ENCODE results near the gene ADAM21.
"Not testable (repeated sequence)": the region's sequence is repeated elsewhere in the genome, so short reads cannot be mapped to it uniquely, and the experiment has no call there.

Gene ADAM21

DNA sequence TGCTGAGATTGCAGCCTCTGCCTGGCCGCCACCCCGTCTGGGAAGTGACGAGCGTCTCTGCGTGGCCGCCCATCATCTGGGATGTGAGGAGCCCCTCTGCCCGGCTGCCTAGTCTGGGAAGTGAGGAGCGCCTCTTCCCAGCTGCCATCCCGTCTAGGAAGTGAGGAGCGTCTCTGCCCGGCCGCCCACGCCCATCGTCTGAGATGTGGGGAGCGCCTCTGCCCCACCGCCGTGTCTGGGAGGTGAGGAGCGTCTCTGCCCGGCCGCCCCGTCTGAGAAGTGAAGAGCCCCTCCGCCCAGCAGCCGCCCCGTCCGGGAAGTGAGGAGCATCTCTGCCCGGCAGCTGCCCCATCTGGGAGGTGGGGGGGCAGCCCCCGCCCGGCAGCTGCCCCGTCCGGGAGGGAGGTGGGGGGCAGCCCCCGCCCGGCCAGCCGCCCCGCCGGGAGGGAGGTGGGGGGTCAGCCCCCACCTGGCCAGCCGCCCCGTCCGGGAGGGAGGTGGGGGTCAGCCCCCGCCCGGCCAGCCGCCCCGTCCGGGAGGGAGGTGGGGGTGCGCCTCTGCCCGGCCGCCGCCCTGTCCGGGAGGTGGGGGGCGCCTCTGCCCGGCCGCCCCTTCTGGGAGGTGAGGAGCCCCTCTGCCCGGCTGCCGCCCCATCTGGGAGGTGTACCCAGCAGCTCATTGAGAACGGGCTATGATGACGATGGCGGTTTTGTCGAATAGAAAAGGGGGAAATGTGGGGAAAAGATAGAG lies 25.6 kb downstream of the ADAM21 start:
- DNase-seq, result not testable (repeated sequence)

DNA sequence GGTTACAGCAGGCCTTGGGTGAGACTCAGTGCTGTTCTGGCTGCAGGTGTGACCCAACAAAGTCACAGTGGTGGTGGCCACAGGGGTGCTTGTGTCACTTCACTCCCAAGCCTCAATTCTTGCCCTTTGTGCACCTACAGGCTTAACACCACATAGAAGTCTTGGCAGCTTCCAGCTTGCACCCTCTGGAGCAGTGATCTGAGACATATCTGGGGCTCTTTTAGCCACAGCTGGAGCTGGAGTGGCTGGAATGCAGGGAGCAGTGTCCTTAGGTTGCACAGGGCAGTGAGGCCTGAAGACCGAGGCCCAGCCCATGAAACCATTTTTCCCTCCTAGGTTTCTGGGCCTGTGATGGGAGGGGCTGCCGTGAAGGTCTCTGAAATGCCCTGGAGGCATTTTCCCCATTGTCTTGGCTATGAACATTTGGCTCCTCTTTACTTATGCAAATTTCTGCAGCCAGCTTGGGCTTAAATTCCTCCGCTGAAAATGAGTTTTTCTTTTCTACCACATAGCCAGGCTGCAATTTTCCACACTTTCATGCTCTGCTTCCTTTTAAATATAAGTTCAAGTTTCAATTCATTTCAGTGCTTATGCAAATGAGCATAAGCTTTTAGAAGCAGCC lies 37.7 kb downstream of the ADAM21 start:
- no peak for DNase-seq

DNA sequence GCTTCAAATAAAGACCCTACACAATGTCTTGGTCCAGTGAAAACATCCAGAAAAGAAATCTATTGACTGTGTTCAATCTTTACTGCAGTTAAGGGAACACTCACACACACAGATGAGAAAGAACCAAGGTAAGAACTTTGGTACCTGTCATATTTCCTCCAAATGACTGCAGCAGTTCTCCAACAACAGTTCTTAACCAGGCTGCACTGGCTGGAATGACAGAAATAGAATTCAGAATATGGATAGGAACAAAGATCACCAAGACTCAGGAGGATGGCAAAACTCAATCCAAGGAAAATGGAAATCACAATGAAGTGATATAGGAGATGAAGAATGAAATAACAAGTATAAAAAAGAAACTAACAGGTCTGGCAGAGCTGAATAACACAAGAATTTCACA lies 46.2 kb downstream of the ADAM21 start:
- no peak for DNase-seq

Data from hematopoietic multipotent progenitor cell treated with erythropoietin and hydrocortisone succinate and interleukin-3 and kit ligand, for 6 days (in vitro differentiated cells).